DOHH2 (cell line): Measurements from ENCODE around the gene MYADML2.
A peak's percentile ranks its signal among the peaks of the same experiment; 100 is the strongest.

Experiments used
- H3F3A ChIP-seq: fragments of 200-600 bp; sonication (generic), shearing (Covaris generic); 2 replicates; pipeline ENCODE4 v1.6.0; 2016; ENCODE audit warnings: antibody characterized with exemption, mild to moderate bottlenecking; ENCODE audit not compliant: control insufficient read depth, insufficient read depth
- H3K27ac ChIP-seq: fragments of 200-600 bp; sonication (generic); 2 replicates; pipeline ENCODE4 v1.5.1; 2014; ENCODE audit warnings: low read depth, mild to moderate bottlenecking, low read length, moderate library complexity
- H3K27me3 ChIP-seq: fragments of 200-600 bp; sonication (generic); 2 replicates; pipeline ENCODE4 v1.6.1; 2014; ENCODE audit warnings: mild to moderate bottlenecking, low read length, mixed read lengths; ENCODE audit not compliant: control insufficient read depth
- H3K36me3 ChIP-seq: fragments of 200-600 bp; sonication (generic); 2 replicates; pipeline ENCODE4 v1.6.1; 2014; ENCODE audit warnings: mild to moderate bottlenecking, low read length, moderate library complexity, mixed read lengths; ENCODE audit not compliant: control insufficient read depth
- H3K4me1 ChIP-seq: fragments of 200-600 bp; sonication (generic); 2 replicates; pipeline ENCODE4 v1.6.1; 2014; ENCODE audit warnings: mild to moderate bottlenecking, low read length, mixed read lengths; ENCODE audit not compliant: control insufficient read depth
- H3K4me2 ChIP-seq: fragments of 200-600 bp; sonication (generic); 2 replicates; pipeline ENCODE4 v1.6.0; 2014; ENCODE audit warnings: mild to moderate bottlenecking, low read length, moderate library complexity
- H3K4me3 ChIP-seq: fragments of 200-600 bp; sonication (generic); 2 replicates; pipeline ENCODE4 v1.5.1; 2014; ENCODE audit warnings: mild to moderate bottlenecking, low read length, mixed read lengths
- H3K79me2 ChIP-seq: fragments of 200-600 bp; sonication (generic); 2 replicates; pipeline ENCODE4 v1.6.1; 2014; ENCODE audit warnings: mild to moderate bottlenecking, low read length, mixed read lengths; ENCODE audit not compliant: control insufficient read depth
- H3K9me2 ChIP-seq: fragments of 200-600 bp; sonication (generic); replicated peaks from 2 replicates; pipeline ENCODE4 v1.6.1; 2014; ENCODE audit warnings: mild to moderate bottlenecking, low read length, mixed read lengths; ENCODE audit not compliant: control insufficient read depth
- H3K9me3 ChIP-seq: fragments of 200-600 bp; sonication (generic); 2 replicates; pipeline ENCODE4 v1.6.1; 2014; ENCODE audit warnings: antibody characterized with exemption, low read length, mixed read lengths; ENCODE audit not compliant: control insufficient read depth, insufficient read depth
- H4K20me1 ChIP-seq: fragments of 200-600 bp; sonication (generic); 2 replicates; pipeline ENCODE4 v1.6.0; 2014; ENCODE audit warnings: low read depth, mild to moderate bottlenecking, antibody characterized with exemption, low read length, moderate library complexity; ENCODE audit not compliant: control insufficient read depth, insufficient read depth
- EZH2phosphoT487 ChIP-seq: fragments of 200-600 bp; sonication (generic); IDR thresholded peaks from 2 replicates; pipeline ENCODE4 v1.6.1; 2017; ENCODE audit warnings: borderline replicate concordance, mild to moderate bottlenecking, antibody characterized with exemption, low read length, moderate library complexity, mixed read lengths
- TF ChIP-seq, protein P1 (sequence below): fragments of 200-600 bp; sonication (generic); IDR thresholded peaks from one replicate; pipeline ENCODE4 v1.5.1; 2014; ENCODE audit warnings: antibody characterized with exemption, mild to moderate bottlenecking, low read depth, low read length; ENCODE audit not compliant: poor library complexity, severe bottlenecking

MYADML2 gene

DNA sequence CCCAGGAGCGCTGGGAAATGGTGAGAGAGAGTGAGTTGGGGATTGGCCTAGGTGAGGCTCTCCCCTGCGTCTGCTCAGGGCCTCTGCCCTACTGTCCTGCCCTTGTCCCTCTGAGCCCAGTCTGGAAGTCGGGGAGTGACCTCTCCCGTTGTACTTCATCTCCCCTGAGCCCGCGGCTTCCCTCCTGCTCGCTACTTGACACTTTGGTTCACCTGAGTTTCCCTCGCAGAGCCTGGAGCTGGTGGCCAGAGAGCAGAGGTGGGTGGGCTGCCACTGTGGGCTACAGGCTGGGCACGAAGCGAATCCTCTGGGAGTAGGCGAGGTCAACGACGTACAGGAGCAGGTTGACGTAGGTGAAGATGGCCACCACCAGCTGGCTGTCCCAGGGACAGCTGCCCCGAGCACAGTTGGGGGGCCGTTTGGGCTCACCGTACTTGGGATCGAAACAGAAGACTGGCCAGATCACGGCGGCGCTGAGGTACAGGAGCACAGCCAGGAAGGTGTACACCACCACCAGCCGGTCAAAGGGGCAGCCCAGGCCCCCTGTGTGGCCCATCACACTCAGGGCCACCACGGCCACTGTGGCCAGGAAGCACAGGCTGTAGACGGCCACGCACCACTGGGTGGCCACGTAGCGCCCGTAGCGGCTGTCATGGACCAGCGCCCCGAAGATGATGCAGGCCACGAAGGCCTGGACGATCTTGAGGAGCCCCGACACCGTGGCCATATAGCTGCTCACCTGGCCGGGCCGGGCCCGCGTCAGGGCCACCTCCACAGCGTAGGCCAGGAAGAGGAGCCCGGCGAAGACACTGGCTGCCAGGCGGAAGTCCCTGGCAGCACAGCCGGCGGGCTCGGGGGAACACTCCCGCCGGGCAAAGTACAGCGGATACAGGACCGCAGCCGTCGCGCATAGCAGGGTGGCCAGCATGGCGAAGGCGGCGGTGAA lies 6.2 kb downstream of the MYADML2 start:
- TF ChIP-seq, protein P1, sequence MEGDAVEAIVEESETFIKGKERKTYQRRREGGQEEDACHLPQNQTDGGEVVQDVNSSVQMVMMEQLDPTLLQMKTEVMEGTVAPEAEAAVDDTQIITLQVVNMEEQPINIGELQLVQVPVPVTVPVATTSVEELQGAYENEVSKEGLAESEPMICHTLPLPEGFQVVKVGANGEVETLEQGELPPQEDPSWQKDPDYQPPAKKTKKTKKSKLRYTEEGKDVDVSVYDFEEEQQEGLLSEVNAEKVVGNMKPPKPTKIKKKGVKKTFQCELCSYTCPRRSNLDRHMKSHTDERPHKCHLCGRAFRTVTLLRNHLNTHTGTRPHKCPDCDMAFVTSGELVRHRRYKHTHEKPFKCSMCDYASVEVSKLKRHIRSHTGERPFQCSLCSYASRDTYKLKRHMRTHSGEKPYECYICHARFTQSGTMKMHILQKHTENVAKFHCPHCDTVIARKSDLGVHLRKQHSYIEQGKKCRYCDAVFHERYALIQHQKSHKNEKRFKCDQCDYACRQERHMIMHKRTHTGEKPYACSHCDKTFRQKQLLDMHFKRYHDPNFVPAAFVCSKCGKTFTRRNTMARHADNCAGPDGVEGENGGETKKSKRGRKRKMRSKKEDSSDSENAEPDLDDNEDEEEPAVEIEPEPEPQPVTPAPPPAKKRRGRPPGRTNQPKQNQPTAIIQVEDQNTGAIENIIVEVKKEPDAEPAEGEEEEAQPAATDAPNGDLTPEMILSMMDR: no peak
- no peak for TF ChIP-seq EZH2phosphoT487
- H3F3A ChIP-seq: peaks cover 6% of the 10 kb centered on the region; the same call in 1 of the 2 replicates
- H3K36me3 ChIP-seq: peaks cover 4% of the 10 kb centered on the region; the same call in 1 of the 2 replicates
- H3K27ac ChIP-seq: no peak overlapping the region
- H3K9me3 ChIP-seq: no peaks in the 10 kb centered on the region
- H3K9me2 ChIP-seq: no peaks in the 10 kb centered on the region
- peaks cover 11% of the 10 kb centered on the region for H3K79me2 ChIP-seq
- H3K4me2 ChIP-seq: peak overlapping the region; percentile 46
- no peaks in the 10 kb centered on the region for H3K27me3 ChIP-seq
- H3K4me3 ChIP-seq: no peak overlapping the region
- peaks cover 36% of the 10 kb centered on the region for H3K4me1 ChIP-seq
- H4K20me1 ChIP-seq: no peaks in the 10 kb centered on the region

DNA sequence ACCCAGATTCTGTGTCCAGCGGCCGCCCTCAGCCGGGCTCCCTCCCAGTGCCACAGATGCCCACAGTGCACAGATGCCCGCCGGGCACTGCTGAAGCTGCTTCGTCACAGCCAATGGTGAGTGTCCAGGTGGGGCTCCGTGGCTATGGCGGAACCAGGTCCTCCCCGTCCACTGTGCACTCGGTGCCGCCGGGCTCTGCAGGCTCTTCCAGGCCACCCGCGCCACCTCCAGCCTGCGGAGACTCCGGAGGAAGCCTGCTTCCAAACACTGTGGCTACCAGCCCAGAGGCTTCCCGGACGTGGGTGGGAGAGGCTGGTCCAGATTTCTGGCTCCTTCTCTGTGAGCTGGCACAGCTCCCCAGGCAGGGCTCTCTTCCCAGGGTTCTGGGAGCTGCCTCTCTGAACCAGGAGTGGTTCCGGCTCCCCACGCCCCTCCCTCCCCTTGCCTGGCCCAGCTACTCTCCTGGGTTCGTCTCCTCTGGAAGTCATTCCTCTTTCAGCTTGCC lies 7.1 kb downstream of the MYADML2 start:
- Histone ChIP-seq H3K4me2 (no peak overlapping the region), H3K9me2 (no peaks in the 10 kb centered on the region), H3K27ac (no peak overlapping the region), H3F3A (peaks cover 6% of the 10 kb centered on the region; the same call in 1 of the 2 replicates), H3K36me3 (peaks cover 9% of the 10 kb centered on the region), H4K20me1 (no peaks in the 10 kb centered on the region), H3K4me1 (peaks cover 38% of the 10 kb centered on the region), H3K79me2 (peaks cover 15% of the 10 kb centered on the region), H3K4me3 (no peak overlapping the region), H3K9me3 (no peaks in the 10 kb centered on the region), H3K27me3 (no peaks in the 10 kb centered on the region)
- TF ChIP-seq EZH2phosphoT487: no peak
- TF ChIP-seq, protein P1: no peak

DNA sequence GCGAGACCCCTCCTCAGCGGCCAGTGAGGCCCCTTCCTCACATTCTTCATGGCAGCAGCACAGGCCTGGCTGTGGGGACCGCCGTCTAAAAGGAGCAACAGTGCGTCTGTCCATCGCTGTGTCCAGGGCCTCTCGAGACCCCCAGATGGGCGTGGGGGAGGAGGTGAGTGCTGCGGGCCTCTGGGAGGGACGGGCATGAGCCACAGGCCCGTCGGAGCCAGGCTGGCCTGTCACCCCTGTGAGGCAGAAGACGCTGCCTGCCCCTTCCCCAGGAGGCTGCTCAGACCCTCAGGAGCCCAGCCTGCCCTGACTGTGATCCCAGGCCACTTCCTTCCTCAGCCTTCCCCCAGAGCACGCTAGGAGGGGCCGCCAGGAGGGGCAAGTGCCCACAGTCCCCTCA lies 7.8 kb downstream of the MYADML2 start:
- H3K4me3 ChIP-seq: no peak overlapping the region
- H3K36me3 ChIP-seq: peaks cover 14% of the 10 kb centered on the region
- H4K20me1 ChIP-seq: no peaks in the 10 kb centered on the region
- H3K27ac ChIP-seq: no peak overlapping the region
- no peaks in the 10 kb centered on the region for H3K9me3 ChIP-seq
- H3F3A ChIP-seq: peaks cover 6% of the 10 kb centered on the region; the same call in 1 of the 2 replicates
- H3K79me2 ChIP-seq: peaks cover 15% of the 10 kb centered on the region
- H3K4me2 ChIP-seq: no peak overlapping the region
- TF ChIP-seq EZH2phosphoT487: no peak
- TF ChIP-seq, protein P1: no peak
- no peaks in the 10 kb centered on the region for H3K9me2 ChIP-seq
- no peaks in the 10 kb centered on the region for H3K27me3 ChIP-seq
- peaks cover 38% of the 10 kb centered on the region for H3K4me1 ChIP-seq
